Bone marrow (tissue), 2 donors: ENCODE measurements around the gene DDX50.
"Not testable (repeated sequence)": the region's sequence is repeated elsewhere in the genome, so short reads cannot be mapped to it uniquely, and the experiment has no call there.

Experiments used
- DNase-seq, 2 donors: peaks; one replicate each; lab custom pipeline; 2025; lab: John Stamatoyannopoulos, UW

Gene DDX50

DNA sequence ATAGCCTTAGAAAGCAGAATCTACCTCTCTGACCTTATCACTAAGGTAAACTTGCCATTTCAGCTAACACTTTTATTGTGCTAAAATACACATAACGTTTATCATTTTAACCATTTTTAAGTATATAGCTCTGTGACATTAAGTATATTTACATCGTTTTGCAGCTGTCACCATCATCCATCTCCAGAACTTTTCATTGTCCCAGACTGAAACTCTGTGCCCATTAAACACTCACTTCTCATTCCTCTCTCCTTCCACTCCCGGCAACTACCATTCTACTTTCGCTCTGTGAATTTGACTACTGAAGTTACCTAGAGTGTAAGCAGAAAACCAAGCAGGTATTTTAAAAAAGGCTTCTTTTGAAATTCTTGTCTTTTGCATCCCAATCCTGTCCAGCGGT lies 1.3 kb downstream of the DDX50 start:
- no peak for DNase-seq

DNA sequence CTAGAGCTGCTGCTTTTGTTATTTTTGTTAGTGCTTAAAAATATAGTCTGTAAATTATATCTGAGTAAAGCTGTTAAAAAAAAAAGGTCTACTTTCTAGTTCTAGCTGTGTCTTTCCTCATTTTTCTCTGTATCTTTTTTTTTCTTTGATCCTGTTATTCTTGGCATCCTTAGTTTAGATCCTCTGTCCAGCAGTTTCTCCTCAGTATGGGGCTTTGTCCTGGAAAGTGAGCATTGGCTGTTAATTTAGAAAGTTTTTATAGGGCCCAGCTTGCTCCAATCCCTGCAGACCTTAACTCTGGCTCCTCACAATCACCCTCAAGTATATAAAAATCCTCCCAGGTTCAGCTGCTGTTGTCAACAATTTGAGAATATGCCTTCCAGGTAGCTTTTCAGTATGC lies 23.5 kb downstream of the DDX50 start:
- no peak for DNase-seq

DNA sequence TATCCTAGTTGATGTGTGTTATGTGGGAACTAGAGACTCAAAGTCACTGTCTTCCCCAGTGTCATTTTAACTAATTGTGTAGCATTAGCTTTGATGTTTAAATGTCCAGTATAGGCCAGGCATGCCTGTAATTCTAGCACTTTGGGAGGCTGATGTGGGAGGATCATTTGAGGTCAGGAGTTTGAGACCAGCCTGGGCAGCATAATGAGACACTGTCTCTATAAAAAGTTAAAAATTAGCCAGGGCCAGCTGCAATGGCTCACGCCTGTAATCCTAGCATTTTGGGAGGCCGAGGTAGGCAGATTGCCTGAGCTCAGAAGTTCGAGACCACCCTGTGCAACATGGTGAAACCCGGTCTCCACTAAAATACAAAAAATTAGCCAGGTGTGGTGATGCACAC lies 24.4 kb downstream of the DDX50 start:
- DNase-seq = no peak

DNA sequence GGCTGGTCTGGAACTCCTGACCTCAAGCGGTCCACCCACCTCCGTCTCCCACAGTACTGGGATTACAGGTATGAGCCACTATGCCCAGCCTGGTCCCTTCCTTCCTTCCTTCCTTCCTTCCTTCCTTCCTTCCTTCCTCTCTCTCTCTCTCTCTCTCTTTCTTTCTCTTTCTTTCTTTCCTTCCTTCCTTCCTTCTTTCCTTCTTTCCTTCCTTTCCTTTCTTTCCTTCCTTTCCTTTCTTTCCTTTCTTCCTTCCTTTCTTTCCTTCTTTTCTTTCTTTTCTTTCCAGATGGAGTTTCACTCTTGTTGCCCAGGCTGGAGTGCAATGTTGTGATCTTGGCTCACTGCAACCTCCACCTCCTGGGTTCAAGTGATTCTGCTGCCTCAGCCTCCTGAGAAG lies 28.0 kb downstream of the DDX50 start:
- DNase-seq = not testable (repeated sequence)

DNA sequence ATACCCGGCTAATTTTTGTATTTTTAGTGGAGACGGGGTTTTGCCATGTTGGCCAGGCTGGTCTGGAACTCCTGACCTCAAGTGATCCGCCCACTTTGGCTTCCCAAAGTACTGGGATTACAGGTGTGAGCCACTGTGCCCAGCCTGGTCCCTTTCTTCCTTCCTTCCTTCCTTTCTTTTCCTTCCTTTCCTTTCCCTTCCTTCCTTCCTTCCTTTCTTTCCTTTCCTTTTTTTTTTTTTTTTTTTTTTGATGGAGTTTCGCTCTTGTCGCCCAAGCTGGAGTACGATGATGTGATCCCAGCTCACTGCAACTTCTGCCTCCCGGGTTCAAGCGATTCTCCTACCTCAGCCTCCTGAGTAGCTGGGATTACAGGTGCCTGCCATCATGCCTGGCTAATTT lies 28.8 kb downstream of the DDX50 start:
- DNase-seq = not testable (repeated sequence)

DNA sequence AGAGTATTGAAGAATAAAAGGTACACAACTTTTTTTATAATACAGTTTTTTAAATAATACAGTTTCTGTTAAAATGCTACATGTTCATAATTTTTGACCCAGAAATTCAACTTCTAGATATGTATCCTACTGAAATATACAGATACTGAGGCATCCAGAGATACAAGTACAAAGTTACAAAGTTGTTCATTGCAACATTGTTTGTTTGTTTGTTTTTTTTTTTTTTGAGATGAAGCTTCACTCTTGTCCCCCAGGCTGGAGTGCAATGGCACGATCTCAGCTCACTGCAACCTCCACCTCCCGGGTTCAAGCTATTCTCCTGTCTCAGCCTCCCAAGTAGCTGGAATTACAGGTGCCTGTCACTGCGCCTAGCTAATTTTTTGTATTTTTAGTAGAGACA lies 31.7 kb downstream of the DDX50 start:
- DNase-seq = not testable (repeated sequence)

DNA sequence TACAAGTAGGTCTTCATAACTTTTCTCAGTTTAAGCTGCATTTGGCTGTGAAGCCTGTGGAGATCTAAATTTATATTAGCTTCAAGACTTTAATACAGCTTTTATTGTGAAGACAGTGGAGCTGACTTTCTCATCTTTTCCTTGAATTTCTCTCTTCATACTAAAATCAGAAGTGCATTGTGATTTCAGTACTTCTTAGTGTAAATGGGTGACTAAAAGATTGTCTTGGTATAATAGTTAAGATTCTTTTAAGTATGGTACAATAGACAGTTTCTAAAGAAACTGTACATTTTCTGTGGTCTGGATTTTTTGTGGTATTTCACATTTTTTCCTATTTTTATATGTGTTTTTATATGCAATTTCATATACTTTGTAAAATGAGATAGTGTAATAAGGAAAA lies 33.9 kb downstream of the DDX50 start:
- DNase-seq = no peak

DNA sequence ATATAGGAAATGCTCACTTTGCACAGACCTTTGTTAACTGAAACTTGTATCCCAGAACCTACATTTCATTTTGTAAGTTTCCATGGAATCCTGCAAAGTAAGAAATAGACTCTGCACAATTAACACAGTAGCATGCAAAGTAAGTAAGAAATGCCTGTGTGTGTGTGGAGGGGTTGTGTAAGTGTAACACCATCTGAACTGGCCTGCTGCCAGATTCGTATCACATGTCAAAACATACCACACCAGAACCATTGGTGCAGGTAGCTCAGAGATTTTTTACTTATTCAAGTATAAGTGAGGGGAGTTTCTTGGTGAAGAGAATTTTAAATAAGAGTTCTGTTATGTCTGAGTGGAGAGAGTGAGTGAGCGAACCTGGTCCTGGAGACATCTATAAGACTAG lies 37.0 kb downstream of the DDX50 start:
- no peak for DNase-seq

DNA sequence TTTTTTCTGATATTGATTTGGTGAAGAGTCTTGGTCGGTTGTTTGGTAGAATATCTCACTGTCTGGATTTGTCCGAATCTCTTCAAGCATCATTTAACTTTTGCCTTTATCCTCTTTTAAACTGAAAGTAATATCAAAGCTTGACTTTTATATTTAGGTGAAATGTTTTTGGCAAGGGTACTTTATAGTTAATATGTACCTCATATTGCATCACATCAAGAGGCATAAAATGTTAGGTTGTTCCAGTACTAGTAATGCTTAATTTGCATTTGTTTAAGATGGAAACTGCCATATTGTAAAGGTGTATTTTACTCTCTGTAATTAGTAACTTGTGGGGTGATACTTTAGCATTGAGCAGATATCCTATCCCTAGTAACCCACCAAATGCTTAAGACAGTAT lies 37.8 kb downstream of the DDX50 start:
- DNase-seq = no peak

DNA sequence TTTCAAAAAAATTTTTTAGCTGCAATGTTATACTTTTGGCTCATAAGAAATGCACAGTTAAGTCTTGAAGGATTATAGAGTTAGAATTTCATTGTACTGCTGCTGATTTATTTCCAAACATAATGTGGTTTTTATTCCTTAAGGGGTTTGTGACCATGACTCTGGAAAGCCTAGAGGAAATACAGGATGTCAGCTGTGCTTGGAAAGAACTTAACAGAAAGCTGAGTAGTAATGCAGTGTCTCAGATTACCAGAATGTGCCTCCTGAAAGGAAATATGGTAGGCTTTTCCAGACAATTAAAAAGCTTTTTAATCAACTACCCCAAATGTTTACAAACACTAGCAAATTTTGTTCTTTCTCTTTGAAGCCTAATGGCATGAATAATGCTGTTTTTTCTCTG lies 39.8 kb downstream of the DDX50 start:
- DNase-seq = not testable (repeated sequence)

DNA sequence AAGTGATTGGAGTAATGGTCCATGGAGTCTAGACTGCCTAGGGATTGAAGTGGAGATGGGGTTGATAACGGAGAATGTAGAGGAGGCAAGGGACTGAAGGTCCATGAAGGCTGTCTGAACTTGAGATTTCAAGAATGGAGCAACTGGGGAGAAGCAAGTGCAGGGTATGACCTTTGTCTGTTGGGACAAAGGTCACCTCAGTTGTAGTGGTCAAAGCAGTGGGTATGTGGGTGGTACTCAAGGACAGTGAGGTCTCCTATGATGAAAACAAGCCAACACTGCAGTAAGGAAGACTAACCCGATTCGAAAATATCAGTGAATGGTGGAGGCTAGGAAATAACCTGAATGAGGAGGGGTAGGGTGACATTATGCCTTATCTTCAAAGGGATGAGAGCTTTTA lies 49.5 kb downstream of the DDX50 start:
- no peak for DNase-seq

DNA sequence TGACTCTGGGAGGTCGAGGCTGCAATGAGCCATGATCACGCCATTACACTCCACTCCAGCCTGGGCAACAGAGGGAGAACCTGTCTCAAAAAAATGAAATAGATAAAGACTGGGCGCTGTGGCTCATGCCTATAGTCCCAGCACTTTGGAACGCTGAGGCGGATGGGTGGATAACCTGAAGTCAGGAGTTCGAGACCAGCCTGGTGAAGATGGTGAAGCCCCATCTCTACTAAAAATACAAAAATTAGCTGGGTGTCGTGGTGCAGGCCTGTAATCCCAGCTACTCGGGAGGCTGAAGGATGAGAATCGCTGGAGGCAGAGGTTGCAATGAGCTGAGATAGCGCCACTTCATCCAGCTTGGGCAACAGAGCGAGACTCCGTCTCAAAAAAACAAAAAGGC lies 53.8 kb downstream of the DDX50 start:
- DNase-seq = no peak

DNA sequence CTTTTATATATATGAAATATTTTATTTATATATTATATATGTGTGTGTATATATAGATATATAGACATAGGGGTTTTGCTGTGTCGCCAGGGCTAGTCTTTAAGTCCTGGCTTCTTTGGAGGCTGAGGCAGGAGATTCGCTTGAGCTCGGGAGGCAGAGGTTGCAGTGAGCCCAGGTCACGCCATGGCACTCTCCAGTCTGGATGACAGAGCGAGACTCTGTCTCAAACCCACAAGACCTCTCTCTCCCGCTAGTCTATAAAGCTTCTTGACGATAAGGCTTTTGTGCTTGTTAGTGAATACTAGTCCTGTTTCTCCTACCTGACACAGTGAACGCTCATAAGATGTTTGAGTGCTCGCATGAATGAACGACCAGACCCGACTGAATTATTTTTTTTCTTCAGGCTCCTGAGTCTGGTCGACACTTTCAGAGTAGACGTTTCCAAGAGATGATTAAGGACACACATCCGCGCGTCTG lies 54.3 kb downstream of the DDX50 start:
- DNase-seq = peak in 1 of 2 donors; percentile 43

DNA sequence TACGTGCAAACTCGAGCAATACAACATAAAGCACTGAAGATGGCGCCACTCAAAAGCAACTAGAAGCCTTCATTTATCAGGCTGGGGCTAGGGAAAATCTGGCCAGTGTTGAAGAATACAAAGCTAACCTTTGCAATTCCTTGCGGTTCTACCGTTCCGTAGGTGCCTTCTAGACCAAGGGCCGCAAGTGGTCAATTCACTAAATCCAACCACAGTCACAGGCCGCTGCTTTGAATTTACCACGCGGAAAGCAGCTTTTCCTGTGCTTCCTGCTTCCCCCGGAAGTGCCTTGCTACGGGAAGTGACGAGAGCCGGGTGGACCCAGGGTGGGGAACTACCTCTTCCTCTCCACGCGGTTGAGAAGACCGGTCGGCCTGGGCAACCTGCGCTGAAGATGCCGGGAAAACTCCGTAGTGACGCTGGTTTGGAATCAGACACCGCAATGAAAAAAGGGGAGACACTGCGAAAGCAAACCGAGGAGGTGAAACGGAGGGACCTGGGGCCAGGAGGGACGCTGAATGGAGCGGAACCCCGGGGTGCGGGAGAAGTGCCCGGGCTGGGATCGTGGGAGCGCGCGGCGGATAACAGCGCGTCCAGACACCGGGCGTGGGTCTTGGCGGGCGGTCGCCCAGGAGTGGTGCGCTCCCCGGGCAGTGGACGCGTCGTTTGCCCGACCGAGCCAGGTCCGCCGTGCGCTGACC lies 54.9 kb downstream of the DDX50 start, which contains the start of gene DDX21:
DDX21 (plus strand) TSS at position 339 of the 701 bp plus-strand sequence; CDS start at position 395, 56 bp downstream.
- DNase-seq = peak; percentile 67 to 83

DNA sequence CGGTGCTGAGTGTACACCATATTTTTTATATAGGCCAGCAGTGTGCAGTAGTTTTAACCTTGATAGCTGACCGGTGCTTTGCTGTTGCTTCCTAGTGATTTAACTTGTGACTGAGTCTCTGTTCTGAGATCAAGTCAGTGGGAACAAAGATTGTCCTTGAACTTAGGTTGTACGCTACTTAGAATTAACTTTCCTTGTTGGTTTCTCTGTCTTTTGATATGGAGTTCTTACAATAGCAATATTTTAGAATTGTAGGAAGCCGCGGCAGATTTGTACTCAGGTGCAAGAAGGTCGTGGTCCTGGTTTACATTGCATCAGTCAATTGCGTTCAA lies 56.1 kb downstream of the DDX50 start:
- DNase-seq = no peak

DNA sequence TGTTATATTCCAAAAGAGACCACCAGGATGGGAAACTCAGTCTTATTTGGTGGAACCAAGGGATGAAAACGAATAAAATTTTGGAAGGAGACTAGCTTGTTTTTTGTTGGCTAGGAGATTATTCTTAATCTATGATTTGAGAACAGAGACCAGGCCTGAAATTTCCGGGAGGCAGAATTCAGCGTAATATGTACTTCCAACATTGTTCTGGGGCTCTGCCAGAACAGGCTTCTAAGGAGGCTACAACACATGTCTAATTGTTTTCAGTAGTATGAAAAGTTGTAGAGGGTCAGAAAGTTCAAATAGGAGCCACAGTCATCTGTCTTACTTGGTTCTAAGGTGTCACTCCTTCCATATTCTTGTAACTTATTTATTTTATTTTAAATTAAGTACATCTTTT lies 56.5 kb downstream of the DDX50 start:
- no peak for DNase-seq

DNA sequence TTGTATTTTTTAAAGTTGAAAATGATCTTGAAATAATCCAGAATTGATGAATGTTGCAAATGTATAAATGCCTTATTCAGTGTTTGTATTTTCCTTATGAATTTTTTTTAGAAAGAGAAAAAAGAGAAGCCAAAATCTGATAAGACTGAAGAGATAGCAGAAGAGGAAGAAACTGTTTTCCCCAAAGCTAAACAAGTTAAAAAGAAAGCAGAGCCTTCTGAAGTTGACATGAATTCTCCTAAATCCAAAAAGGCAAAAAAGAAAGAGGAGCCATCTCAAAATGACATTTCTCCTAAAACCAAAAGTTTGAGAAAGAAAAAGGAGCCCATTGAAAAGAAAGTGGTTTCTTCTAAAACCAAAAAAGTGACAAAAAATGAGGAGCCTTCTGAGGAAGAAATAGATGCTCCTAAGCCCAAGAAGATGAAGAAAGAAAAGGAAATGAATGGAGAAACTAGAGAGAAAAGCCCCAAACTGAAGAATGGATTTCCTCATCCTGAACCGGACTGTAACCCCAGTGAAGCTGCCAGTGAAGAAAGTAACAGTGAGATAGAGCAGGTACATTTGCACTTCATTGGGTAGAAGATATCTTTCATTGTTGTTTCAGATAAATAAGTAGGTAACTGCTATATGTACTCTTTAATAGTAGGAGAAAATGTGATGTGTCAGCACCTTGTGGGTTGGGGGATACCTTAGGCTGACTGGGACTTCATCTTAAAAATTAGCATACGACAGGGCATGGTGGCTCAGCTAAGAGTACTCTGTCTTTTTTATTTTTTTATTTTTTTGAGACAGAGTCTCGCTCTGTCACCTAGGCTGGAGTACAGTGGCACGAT lies 58.8 kb downstream of the DDX50 start:
- DNase-seq = no peak

DNA sequence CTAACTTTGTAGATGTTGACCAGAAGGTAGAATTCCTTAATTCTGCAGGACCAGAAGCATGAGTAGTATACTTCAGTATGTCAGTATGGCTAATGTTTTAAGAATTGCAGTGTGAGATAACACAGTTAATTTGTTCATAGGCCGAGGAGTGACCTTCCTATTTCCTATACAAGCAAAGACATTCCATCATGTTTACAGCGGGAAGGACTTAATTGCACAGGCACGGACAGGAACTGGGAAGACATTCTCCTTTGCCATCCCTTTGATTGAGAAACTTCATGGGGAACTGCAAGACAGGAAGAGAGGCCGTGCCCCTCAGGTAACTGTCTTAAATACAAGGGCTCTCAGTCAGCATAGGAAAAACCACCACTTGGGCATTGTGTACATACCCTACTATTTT lies 62.0 kb downstream of the DDX50 start:
- DNase-seq = no peak

DNA sequence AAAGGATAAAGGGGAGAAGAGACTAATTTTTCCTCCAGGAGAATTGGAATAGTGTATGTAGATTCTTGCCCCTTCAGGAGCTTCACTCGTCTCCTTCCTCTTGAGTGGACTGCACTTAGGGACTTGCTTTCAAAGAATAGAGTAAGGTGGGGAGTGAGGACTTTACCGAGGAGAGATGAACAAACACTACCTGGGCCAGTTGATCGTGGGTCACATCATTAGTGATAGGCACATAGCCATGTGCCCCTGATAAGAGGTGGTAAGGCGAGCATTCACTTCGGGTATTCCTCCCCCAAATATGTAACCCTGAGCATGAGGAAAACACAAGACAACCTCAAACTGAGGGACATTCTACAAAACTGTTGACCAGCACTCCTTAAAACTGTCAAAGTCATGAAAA lies 72.9 kb downstream of the DDX50 start:
- DNase-seq = no peak

DNA sequence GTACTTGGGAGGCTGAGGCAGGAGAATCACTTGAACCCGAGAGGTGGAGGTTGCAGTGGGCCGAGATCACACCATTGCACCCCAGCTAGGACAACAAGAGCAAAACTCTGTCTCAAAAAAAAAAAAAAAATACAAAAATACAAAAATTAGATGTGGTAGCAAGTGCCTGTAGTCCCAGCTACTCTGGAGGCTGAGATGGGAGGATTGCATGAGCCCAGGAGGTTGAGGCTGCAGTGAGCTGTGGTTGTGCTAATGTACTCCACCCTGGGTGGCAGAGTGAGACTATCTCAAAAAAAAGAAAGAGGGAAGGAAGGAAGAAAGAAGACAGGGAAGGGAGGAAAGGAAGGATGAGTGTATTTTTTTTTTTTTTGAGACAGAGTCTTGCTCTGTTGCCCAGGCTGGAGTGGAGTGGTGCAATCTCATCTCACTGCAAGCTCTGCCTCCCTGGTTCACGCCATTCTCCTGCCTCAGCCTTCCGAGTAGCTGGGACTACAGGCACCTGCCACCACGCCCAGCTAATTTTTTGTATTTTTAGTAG lies 74.9 kb downstream of the DDX50 start:
- DNase-seq = not testable (repeated sequence)

DNA sequence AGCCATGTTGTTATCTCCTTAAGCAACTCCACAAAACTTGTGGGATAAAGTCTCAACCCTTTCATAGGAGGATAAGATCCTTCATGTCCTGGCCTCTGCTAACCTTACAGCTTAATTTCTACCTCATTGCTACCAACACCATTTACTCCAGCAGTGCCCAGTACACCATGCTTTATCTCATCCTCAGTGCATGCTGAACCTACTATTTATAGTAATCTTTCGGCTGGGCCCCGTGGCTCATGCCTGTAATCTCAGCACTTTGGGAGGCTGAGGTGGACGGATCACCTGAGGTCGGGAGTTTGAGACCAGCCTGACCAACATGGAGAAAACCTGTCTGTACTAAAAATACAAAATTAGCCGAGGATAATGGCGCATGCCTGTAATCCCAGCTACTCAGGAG lies 78.6 kb downstream of the DDX50 start:
- DNase-seq = not testable (repeated sequence)

DNA sequence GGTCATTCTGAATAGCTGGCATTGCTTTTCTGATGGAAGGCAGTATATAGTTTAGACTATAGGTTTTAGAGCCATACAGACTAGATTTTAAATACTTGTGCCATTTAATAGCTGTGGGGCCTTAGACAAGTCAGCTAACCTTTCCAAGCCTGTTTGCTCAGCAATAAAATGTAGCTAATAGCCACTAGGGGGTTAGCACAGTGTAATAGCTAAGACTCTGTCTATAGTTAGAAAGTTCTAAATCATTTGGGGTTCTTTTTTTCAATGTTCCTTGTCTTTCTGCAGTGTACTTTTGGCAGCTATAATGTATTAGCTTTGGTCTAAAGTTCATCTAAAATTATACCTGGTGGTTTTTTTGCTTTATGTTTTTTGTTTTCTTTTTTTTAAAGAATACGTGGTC lies 80.0 kb downstream of the DDX50 start:
- DNase-seq = peak in 1 of 2 donors; percentile 4

DNA sequence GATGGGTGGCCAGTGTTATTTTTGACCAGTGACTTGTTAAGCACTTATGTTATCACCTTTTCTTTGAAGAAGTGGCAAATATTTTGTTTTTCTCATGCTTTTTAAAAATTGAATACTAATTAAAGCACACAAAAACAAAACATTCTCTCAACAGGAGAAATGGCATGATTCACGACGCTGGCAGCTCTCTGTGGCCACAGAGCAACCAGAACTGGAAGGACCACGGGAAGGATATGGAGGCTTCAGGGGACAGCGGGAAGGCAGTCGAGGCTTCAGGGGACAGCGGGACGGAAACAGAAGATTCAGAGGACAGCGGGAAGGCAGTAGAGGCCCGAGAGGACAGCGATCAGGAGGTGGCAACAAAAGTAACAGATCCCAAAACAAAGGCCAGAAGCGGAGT lies 81.3 kb downstream of the DDX50 start:
- DNase-seq = no peak
